Neural progenitor cell (in vitro differentiated cells): ENCODE results near the gene ARHGAP22. TPM values are rescaled to one million over a fixed set of nuclear protein-coding genes. Genes with fewer than 3 reads are reported as not detected.

ENCODE experiments used
- DNase-seq: peaks from one replicate; pipeline ENCODE4 v3.0.0-alpha.2; 2016; ENCODE audit warnings: low spot score
- H2AFZ ChIP-seq: fragments of 200-600 bp; sonication (generic); replicated peaks from 2 replicates; pipeline ENCODE4 v1.6.1; 2016; ENCODE audit warnings: antibody characterized with exemption
- H3F3A ChIP-seq: fragments of 200-600 bp; sonication (generic); 2 replicates; pipeline ENCODE4 v1.6.1; 2016; ENCODE audit warnings: antibody characterized with exemption, low read depth
- H3K27ac ChIP-seq: fragments of 200-600 bp; sonication (generic); 2 replicates; pipeline ENCODE4 v1.5.1; 2016; ENCODE audit warnings: mild to moderate bottlenecking
- H3K27me3 ChIP-seq: fragments of 200-600 bp; sonication (generic); 2 replicates; pipeline ENCODE4 v1.6.1; 2016; ENCODE audit warnings: mild to moderate bottlenecking, moderate library complexity
- H3K36me3 ChIP-seq: fragments of 200-600 bp; sonication (generic); 2 replicates; pipeline ENCODE4 v1.5.1; 2016
- H3K4me1 ChIP-seq: fragments of 200-600 bp; sonication (generic); 2 replicates; pipeline ENCODE4 v1.6.1; 2016; ENCODE audit warnings: mixed run types
- H3K4me2 ChIP-seq: fragments of 200-600 bp; sonication (generic); 2 replicates; pipeline ENCODE4 v1.6.1; 2016
- H3K4me3 ChIP-seq: fragments of 200-600 bp; sonication (generic); 2 replicates; pipeline ENCODE4 v1.5.1; 2016
- H3K79me2 ChIP-seq: fragments of 200-600 bp; sonication (generic); 2 replicates; pipeline ENCODE4 v1.6.1; 2016; ENCODE audit warnings: low read depth
- H3K9ac ChIP-seq: fragments of 200-600 bp; sonication (generic); 2 replicates; pipeline ENCODE4 v1.6.1; 2016
- H3K9me3 ChIP-seq: fragments of 200-600 bp; sonication (generic); 2 replicates; pipeline ENCODE4 v1.5.1; 2016; ENCODE audit warnings: low read depth
- H4K20me1 ChIP-seq: fragments of 200-600 bp; sonication (generic); 2 replicates; pipeline ENCODE4 v1.6.1; 2016; ENCODE audit warnings: low read depth
- H3K27ac Mint-ChIP-seq: 3 replicates; pipeline ENCODE4 v1.8.0; 2021; ENCODE audit warnings: mixed read lengths
- H3K27me3 Mint-ChIP-seq: 2 replicates; pipeline ENCODE4 v1.8.0; 2022; ENCODE audit warnings: low read depth, mild to moderate bottlenecking, inconsistent platforms, moderate library complexity, mixed read lengths; ENCODE audit not compliant: insufficient read depth
- H3K36me3 Mint-ChIP-seq: 3 replicates; pipeline ENCODE4 v1.8.0; 2021; ENCODE audit warnings: mixed read lengths
- H3K4me1 Mint-ChIP-seq: 3 replicates; pipeline ENCODE4 v1.8.0; 2021; ENCODE audit warnings: mixed read lengths
- H3K4me3 Mint-ChIP-seq: 3 replicates; pipeline ENCODE4 v1.8.0; 2021; ENCODE audit warnings: mild to moderate bottlenecking, moderate library complexity, mixed read lengths
- H3K9me3 Mint-ChIP-seq: 3 replicates; pipeline ENCODE4 v1.8.0; 2020; ENCODE audit warnings: mixed read lengths
- EZH2 ChIP-seq: fragments of 200-600 bp; sonication (generic); IDR thresholded peaks from 2 replicates; pipeline ENCODE4 v1.6.1; 2017; ENCODE audit warnings: antibody characterized with exemption, mild to moderate bottlenecking, moderate library complexity
- EZH2phosphoT487 ChIP-seq: fragments of 200-600 bp; sonication (generic); IDR thresholded peaks from 2 replicates; pipeline ENCODE4 v1.6.1; 2017; ENCODE audit warnings: antibody characterized with exemption
- total RNA-seq: library from RNA; depleted of rRNA; stranded (reverse); fragments of >200 nt; gene quantifications from 2 replicates; pipeline ENCODE4 v1.2.3, GENCODE V29; 2015; ENCODE audit warnings: low replicate concordance
- TF ChIP-seq, protein P1 (sequence below): fragments of 200-600 bp; sonication (generic); IDR thresholded peaks from 2 replicates; pipeline ENCODE4 v1.5.1; 2017; ENCODE audit warnings: antibody characterized with exemption, mild to moderate bottlenecking

ARHGAP22 gene
- total RNA-seq, 1 donor from 2014 or later: 1.7 TPM

DNA sequence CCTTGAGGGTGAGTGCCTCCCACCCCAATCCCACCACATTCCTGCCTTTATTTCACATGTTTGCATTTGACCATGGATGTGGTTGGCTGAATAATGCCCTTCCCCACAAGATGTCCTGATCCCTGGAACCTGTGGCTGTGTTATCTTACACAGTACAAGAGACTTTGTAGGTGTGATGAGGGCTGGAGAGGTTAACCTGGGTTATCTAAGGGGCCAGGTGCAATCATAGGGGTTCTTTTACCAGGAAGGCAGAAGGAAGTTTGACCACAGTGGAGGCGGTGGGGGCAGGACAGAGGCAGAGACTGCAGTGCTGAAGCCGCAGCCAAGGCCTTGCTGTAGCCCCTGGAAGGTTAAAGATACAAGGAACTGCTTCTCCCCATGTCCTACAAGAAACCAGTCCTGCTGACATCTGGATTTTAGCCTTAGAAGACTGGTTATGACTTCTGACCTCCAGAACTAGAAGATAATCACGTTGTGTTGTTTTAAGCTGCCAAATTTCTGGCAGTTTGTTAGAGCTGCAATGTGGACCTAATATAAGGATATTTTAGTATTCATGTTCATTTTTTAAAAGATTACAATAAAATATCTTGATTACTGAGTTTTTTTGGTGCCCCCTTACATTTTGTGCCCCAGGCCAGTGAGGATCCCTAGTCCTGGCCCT is 136.6 kb downstream of the ARHGAP22 start:
- no peak for DNase-seq
- H3K79me2 ChIP-seq: no peaks in the 10 kb centered on the region
- Mint-ChIP-seq H3K27ac (no peak overlapping the region), H3K4me1 (peaks cover 14% of the 10 kb centered on the region), H3K4me3 (no peak overlapping the region), H3K9me3 (peaks cover 6% of the 10 kb centered on the region), H3K27me3 (peaks cover 7% of the 10 kb centered on the region), H3K36me3 (no peaks in the 10 kb centered on the region)
- H3K9me3 ChIP-seq: no peaks in the 10 kb centered on the region
- H4K20me1 ChIP-seq: no peaks in the 10 kb centered on the region
- TF ChIP-seq EZH2: no peak
- TF ChIP-seq, protein P1, sequence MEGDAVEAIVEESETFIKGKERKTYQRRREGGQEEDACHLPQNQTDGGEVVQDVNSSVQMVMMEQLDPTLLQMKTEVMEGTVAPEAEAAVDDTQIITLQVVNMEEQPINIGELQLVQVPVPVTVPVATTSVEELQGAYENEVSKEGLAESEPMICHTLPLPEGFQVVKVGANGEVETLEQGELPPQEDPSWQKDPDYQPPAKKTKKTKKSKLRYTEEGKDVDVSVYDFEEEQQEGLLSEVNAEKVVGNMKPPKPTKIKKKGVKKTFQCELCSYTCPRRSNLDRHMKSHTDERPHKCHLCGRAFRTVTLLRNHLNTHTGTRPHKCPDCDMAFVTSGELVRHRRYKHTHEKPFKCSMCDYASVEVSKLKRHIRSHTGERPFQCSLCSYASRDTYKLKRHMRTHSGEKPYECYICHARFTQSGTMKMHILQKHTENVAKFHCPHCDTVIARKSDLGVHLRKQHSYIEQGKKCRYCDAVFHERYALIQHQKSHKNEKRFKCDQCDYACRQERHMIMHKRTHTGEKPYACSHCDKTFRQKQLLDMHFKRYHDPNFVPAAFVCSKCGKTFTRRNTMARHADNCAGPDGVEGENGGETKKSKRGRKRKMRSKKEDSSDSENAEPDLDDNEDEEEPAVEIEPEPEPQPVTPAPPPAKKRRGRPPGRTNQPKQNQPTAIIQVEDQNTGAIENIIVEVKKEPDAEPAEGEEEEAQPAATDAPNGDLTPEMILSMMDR: no peak
- no peak overlapping the region for H3K4me3 ChIP-seq
- peaks cover 17% of the 10 kb centered on the region for H3K27me3 ChIP-seq
- no peaks in the 10 kb centered on the region for H3K36me3 ChIP-seq
- no peak overlapping the region for H2AFZ ChIP-seq
- no peaks in the 10 kb centered on the region for H3F3A ChIP-seq
- H3K4me2 ChIP-seq: no peak overlapping the region
- no peak overlapping the region for H3K27ac ChIP-seq
- H3K4me1 ChIP-seq: peaks cover 25% of the 10 kb centered on the region
- no peak overlapping the region for H3K9ac ChIP-seq

DNA sequence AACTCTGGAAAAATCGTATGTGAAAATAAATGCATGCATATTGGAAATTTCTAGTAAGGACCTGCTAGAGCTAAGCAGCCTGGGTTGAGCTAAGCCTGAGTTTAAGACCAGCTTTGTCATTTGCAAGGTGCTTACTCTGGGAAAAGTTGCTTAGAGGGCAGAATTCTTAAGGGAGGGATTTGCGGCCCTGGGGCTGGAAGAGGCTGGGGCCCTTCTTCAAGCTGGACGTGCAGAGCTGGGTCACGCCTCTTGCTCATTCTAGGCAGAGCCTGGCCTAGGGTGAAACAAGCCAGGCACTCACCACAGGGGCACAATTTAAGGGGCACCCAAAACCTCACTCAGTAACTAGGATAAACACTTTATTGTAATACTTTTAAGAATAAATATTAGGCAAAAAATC is 137.2 kb downstream of the ARHGAP22 start:
- Histone ChIP-seq H3K36me3 (no peaks in the 10 kb centered on the region), H3K27ac (no peak overlapping the region), H3K4me1 (peaks cover 25% of the 10 kb centered on the region), H4K20me1 (no peaks in the 10 kb centered on the region), H3K4me3 (no peak overlapping the region), H3K79me2 (no peaks in the 10 kb centered on the region), H3K27me3 (peaks cover 17% of the 10 kb centered on the region), H3K9me3 (no peaks in the 10 kb centered on the region), H2AFZ (no peak overlapping the region), H3F3A (no peaks in the 10 kb centered on the region), H3K9ac (no peak overlapping the region), H3K4me2 (no peak overlapping the region)
- TF ChIP-seq EZH2: no peak
- no peak for TF ChIP-seq EZH2phosphoT487
- TF ChIP-seq, protein P1: no peak
- H3K9me3 Mint-ChIP-seq: peaks cover 6% of the 10 kb centered on the region
- H3K36me3 Mint-ChIP-seq: no peaks in the 10 kb centered on the region
- H3K4me3 Mint-ChIP-seq: no peak overlapping the region
- H3K27ac Mint-ChIP-seq: no peak overlapping the region
- DNase-seq: peak; percentile 17
- peaks cover 14% of the 10 kb centered on the region for H3K4me1 Mint-ChIP-seq
- peaks cover 7% of the 10 kb centered on the region for H3K27me3 Mint-ChIP-seq

DNA sequence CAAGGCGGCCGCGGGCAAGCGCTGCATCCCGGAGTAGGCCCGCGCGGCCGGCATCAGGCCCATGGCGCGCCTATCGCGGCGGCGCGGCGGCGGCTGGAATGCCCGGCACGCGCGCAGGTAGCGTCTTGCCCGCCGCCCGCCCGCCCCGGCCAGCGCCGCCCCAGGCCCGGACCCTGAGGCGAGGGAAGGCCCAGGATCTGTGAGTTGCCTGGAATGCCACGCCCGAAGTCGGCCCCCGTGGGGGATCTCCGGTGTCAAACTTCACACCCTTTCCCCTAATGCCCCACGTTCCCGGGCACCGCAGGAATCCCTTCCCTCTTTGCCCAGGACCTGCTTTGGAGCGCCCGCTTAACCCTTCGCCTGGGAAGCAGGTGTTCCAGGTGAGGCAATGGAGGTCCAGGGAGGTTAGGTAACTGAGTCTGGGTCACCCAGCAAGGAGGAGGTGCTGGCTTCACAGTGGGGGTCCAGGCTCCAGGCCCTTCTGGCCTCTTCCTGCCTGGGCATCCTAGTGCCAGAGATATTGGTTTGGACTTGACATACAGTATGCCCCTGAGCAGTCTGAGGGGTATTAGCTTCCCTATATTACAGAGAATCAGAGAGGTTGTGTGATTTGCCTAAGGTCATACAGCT is 138.1 kb downstream of the ARHGAP22 start:
- Mint-ChIP-seq H3K9me3 (peaks cover 4% of the 10 kb centered on the region), H3K36me3 (no peaks in the 10 kb centered on the region), H3K4me3 (no peak overlapping the region), H3K27ac (no peak overlapping the region), H3K4me1 (peaks cover 14% of the 10 kb centered on the region), H3K27me3 (peaks cover 7% of the 10 kb centered on the region)
- Histone ChIP-seq H3K27me3 (peaks cover 17% of the 10 kb centered on the region), H3F3A (no peaks in the 10 kb centered on the region), H3K4me1 (peaks cover 25% of the 10 kb centered on the region), H3K4me2 (peak overlapping the region; percentile 45), H3K9me3 (no peaks in the 10 kb centered on the region), H2AFZ (no peak overlapping the region), H3K27ac (no peak overlapping the region), H4K20me1 (no peaks in the 10 kb centered on the region), H3K36me3 (no peaks in the 10 kb centered on the region), H3K79me2 (no peaks in the 10 kb centered on the region), H3K4me3 (no peak overlapping the region), H3K9ac (no peak overlapping the region)
- peak; percentile 39 for DNase-seq
- TF ChIP-seq EZH2: no peak
- no peak for TF ChIP-seq EZH2phosphoT487
- TF ChIP-seq, protein P1: no peak
